Gastroesophageal sphincter (tissue), 4 donors: ENCODE data around the gene INPP5E. TPM values are rescaled to one million over a fixed set of nuclear protein-coding genes. Genes with fewer than 3 reads are reported as not detected.

Experiments used
- ATAC-seq: fragments of 150-250 bp; one replicate; pipeline ENCODE4 v1.9.1; 2016; ENCODE audit warnings: mild to moderate bottlenecking, moderate library complexity
- H3K27ac ChIP-seq, 4 donors: fragments of 200-600 bp; sonication (generic) in 3 of 4; 1 replicate in 3 of 4; 2 replicates in 1 of 4; pipeline ENCODE4 v1.5.1; 2016 to 2019
- H3K27me3 ChIP-seq: fragments of 200-600 bp; sonication (generic); one replicate; pipeline ENCODE4 v1.5.1; 2019
- H3K36me3 ChIP-seq, 2 donors: fragments of 200-600 bp; sonication (generic); one replicate each; pipeline ENCODE4 v1.5.1; 2019; ENCODE audit warnings: control low read depth in 1 of 2
- H3K4me1 ChIP-seq, 3 donors: fragments of 200-600 bp; sonication (generic); 1 replicate in 2 of 3; 2 replicates in 1 of 3; pipeline ENCODE4 v1.5.1; 2016 to 2019; ENCODE audit warnings: control low read depth in 2 of 3
- H3K4me3 ChIP-seq, 2 donors: fragments of 200-600 bp; sonication (generic); one replicate each; pipeline ENCODE4 v1.5.1; 2019; ENCODE audit warnings: mild to moderate bottlenecking in 1 of 2, moderate library complexity in 1 of 2
- H3K9me3 ChIP-seq, 3 donors: fragments of 200-600 bp; sonication (generic); one replicate each; pipeline ENCODE4 v1.5.1; 2017 to 2019; ENCODE audit warnings: control low read depth in 2 of 3
- EP300 ChIP-seq: sonication (generic); formaldehyde crosslinking; IDR thresholded peaks from one replicate; pipeline ENCODE4 v1.6.1; 2017; ENCODE audit warnings: antibody characterized with exemption, mild to moderate bottlenecking
- POLR2A ChIP-seq, 2 donors: fragments of 450-650 bp; IDR thresholded peaks; one replicate each; pipeline ENCODE4 v1.6.1; 2017; ENCODE audit warnings: antibody characterized with exemption in 2 of 2, mild to moderate bottlenecking in 2 of 2, moderate library complexity in 1 of 2
- POLR2AphosphoS5 ChIP-seq: sonication (generic); formaldehyde crosslinking; IDR thresholded peaks from one replicate; pipeline ENCODE4 v1.6.1; 2017; ENCODE audit warnings: antibody characterized with exemption
- WGBS, 2 donors: methylation state at CpG; one replicate each; pipeline ENCODE4 v1.1.5; 2018; ENCODE audit warnings: low coverage in 1 of 2; 5-methylcytosine and 5-hydroxymethylcytosine counted together
- total RNA-seq, 4 donors: library from RNA; depleted of rRNA; stranded (reverse); fragments of >200 nt; gene quantifications; one replicate each; pipeline ENCODE4 v1.1.0, GENCODE V29; 2016
- TF ChIP-seq, protein P1 (sequence below), 4 experiments: fragments of 200-600 bp in 2 of 4; fragments of 450-650 bp in 2 of 4; sonication (generic) in 1 of 4; IDR thresholded peaks; one replicate each; pipeline ENCODE4 v1.5.1; 2017 to 2019; ENCODE audit warnings: antibody characterized with exemption in 4 of 4, mild to moderate bottlenecking in 2 of 4, moderate library complexity in 2 of 4

Gene INPP5E
- total RNA-seq, 4 donors from 2014 or later = 7.2 to 13.1 (median 10.0) TPM

DNA sequence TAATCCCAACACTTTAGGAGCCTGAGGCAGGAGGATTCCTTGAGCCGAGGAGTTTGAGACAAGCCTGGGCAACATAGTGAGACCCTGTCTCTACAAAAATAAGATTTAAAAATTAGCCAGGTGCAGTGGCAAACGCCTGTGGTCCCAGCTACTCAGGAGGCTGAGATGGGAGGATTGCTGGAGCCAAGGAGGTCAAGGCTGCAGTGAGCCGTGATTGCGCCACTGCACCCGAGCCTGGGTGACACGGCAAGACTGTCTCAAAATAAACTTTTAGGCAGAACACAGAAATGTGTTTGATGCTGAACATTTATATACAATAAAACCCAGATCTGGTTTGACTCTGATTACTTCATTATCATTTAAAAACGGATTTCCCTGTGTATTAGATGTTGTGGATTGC is 34.2 kb downstream of the INPP5E start:
- peaks cover 0 to 23% (median 11%) of the 10 kb centered on the region in 3 donors for H3K4me1 ChIP-seq
- no peaks in the 10 kb centered on the region for H3K9me3 ChIP-seq
- H3K27ac ChIP-seq = no peak overlapping the region
- no peak for ATAC-seq
- no peak overlapping the region for H3K4me3 ChIP-seq
- H3K27me3 ChIP-seq = no peaks in the 10 kb centered on the region
- TF ChIP-seq, protein P1, sequence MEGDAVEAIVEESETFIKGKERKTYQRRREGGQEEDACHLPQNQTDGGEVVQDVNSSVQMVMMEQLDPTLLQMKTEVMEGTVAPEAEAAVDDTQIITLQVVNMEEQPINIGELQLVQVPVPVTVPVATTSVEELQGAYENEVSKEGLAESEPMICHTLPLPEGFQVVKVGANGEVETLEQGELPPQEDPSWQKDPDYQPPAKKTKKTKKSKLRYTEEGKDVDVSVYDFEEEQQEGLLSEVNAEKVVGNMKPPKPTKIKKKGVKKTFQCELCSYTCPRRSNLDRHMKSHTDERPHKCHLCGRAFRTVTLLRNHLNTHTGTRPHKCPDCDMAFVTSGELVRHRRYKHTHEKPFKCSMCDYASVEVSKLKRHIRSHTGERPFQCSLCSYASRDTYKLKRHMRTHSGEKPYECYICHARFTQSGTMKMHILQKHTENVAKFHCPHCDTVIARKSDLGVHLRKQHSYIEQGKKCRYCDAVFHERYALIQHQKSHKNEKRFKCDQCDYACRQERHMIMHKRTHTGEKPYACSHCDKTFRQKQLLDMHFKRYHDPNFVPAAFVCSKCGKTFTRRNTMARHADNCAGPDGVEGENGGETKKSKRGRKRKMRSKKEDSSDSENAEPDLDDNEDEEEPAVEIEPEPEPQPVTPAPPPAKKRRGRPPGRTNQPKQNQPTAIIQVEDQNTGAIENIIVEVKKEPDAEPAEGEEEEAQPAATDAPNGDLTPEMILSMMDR (IDR thresholded peaks at IDR 0.05) = no peak
- TF ChIP-seq EP300 = no peak
- TF ChIP-seq POLR2A (IDR thresholded peaks at IDR 0.05) = no peak
- TF ChIP-seq POLR2AphosphoS5 = no peak
- WGBS, 2 donors = 70 to 83% methylated on average over 3 to 6 of the region's 7 CpGs
- H3K36me3 ChIP-seq = peaks cover 0 to 63% of the 10 kb centered on the region in 2 donors

DNA sequence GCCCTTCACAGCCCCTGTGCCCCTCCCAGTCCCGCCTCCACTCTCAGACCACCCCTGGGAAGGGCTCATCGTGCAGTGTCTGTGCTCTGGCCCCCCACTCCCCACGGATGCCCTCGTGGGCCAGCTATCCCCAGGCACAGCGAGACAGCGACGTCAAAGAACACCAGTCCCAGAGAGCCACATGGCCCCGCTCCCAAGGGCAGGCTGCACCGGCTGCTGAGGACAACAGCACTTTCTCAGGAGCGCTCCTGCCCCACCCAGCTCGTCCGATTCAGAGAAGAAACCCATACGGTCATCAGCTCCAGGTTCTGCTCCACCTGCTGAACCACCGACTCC is 34.9 kb downstream of the INPP5E start:
- Histone ChIP-seq H3K36me3 (peaks cover 0 to 63% of the 10 kb centered on the region in 2 donors), H3K4me1 (peaks cover 0 to 23% (median 13%) of the 10 kb centered on the region in 3 donors), H3K27me3 (no peaks in the 10 kb centered on the region), H3K4me3 (no peak overlapping the region), H3K27ac (no peak overlapping the region), H3K9me3 (no peaks in the 10 kb centered on the region)
- 84 to 86% methylated on average over 6 to 7 of the region's 14 CpGs for WGBS, 2 donors
- TF ChIP-seq, protein P1 (IDR thresholded peaks at IDR 0.05) = no peak
- TF ChIP-seq POLR2AphosphoS5 (no peak), POLR2A (IDR thresholded peaks at IDR 0.05) (no peak), EP300 (no peak)
- no peak for ATAC-seq

DNA sequence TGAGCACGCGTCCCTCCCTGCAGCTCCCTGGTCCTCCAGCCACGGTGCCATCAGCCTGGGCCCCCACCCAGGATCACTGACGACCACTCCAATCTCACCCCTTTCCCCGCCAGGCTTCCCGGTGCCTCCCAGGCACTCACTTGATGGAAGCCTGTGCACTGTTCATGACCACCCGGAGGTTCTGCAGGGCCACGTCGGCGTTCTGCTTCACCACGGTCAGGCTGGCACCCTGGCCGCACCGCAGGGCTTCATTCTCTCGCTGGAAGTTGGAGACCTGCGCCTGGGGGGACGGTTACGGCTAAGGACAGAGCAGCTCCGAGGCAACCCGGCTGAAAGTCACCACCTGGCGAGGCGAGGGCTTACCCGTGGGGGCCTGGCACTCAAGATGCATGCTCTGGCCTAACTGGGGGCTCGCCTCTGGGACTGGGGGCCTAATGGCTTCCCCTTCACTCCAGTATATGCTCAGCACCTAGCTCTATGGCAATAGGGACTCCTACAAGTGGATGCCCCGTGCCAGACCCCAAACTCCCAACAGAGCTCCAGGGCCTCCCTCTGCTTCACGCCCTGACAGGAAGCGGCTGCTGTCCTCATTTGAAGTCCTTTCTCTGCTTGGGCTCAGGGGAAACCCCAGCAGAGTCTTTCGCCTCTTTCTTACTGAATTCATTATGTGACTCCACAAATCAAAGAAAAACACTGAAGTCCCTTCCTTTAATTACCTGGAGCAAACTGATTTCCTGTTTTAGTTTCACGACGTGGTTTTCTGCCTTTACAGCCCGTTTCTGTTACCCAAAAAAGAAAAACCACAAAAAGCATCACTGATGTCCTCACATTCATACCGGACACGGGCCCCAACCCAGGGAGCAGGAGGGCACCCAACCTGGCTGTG is 35.5 kb downstream of the INPP5E start:
- peaks cover 0 to 23% (median 9%) of the 10 kb centered on the region in 3 donors for H3K4me1 ChIP-seq
- WGBS, 2 donors = 85 to 89% methylated on average over 5 to 8 of the region's 32 CpGs
- ATAC-seq = no peak
- no peak overlapping the region for H3K4me3 ChIP-seq
- no peak overlapping the region for H3K27ac ChIP-seq
- H3K9me3 ChIP-seq = no peaks in the 10 kb centered on the region
- H3K36me3 ChIP-seq = peaks cover 0 to 63% of the 10 kb centered on the region in 2 donors
- H3K27me3 ChIP-seq = no peaks in the 10 kb centered on the region
- TF ChIP-seq POLR2A (IDR thresholded peaks at IDR 0.05) (no peak), POLR2AphosphoS5 (no peak), EP300 (no peak)
- TF ChIP-seq, protein P1 (IDR thresholded peaks at IDR 0.05) = no peak

DNA sequence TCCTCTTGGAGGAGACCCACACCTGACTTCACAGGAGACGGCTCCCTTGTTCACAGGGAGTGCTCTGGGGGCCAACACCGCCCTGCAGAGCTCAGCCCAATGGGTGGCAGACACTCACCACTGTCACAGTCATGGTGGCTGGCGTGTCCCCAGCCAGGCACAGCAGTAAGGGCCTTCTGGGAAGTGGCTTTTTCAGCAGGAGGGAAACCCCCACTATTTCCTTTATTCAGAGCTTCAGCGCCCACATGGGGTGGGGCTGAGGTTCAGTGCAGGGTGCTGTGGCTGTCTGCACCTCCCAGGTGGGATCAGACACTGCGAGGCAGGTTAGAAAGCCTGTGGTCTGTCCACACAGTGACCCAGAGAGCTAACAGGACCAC is 36.1 kb downstream of the INPP5E start:
- H3K27ac ChIP-seq = no peak overlapping the region
- H3K4me3 ChIP-seq = no peak overlapping the region
- H3K4me1 ChIP-seq = peaks cover 0 to 23% (median 13%) of the 10 kb centered on the region in 3 donors
- H3K9me3 ChIP-seq = no peaks in the 10 kb centered on the region
- no peaks in the 10 kb centered on the region for H3K27me3 ChIP-seq
- no peak for ATAC-seq
- 100% methylated on average over 1 of the region's 5 CpGs; no CpG with 5 or more reads in 1 of the 2 donors for WGBS, 2 donors
- peaks cover 0 to 63% of the 10 kb centered on the region in 2 donors for H3K36me3 ChIP-seq
- TF ChIP-seq POLR2AphosphoS5 (no peak), EP300 (no peak), POLR2A (IDR thresholded peaks at IDR 0.05) (no peak)
- TF ChIP-seq, protein P1 (IDR thresholded peaks at IDR 0.05) = no peak

DNA sequence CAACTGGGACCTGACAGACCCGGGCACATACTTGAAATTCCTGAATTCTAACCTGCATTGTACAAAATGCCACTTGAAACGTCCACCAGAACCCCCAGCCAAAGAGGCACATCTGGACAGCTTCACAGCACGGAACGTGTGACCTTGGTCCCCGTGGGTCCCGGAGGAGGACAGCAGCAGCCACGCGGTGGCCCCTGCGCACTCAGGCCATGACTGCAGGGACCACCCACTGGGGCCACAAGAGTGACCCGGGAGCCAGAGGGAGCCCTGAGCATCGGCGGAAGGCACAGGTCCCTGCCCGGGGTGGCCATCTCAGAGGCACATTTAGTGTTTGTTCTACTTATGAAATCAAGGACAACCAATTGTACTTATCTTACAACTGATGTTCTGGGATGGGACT is 37.6 kb downstream of the INPP5E start:
- H3K36me3 ChIP-seq = peaks cover 0 to 67% of the 10 kb centered on the region in 2 donors
- H3K4me1 ChIP-seq = peaks cover 0 to 28% (median 15%) of the 10 kb centered on the region in 3 donors
- no peaks in the 10 kb centered on the region for H3K9me3 ChIP-seq
- no peaks in the 10 kb centered on the region for H3K27me3 ChIP-seq
- H3K4me3 ChIP-seq = no peak overlapping the region
- H3K27ac ChIP-seq = no peak overlapping the region
- TF ChIP-seq EP300 (no peak), POLR2A (IDR thresholded peaks at IDR 0.05) (no peak), POLR2AphosphoS5 (no peak)
- TF ChIP-seq, protein P1 (IDR thresholded peaks at IDR 0.05) = no peak
- ATAC-seq = no peak
- WGBS, 2 donors = 60% methylated on average over 4 of the region's 13 CpGs; no CpG with 5 or more reads in 1 of the 2 donors
